Measurements from ENCODE around the gene BTG1. TPM values are rescaled to one million over a fixed set of nuclear protein-coding genes. Genes with fewer than 3 reads are reported as not detected.

The BTG1 gene
- total and polyA plus RNA-seq, 2 of the 4 experiments (the other 2 are of a cell fraction), result 3.8 to 33.5 TPM

GRCh38 chr12:92175961-92176360, 30.3 kb upstream of the BTG1 start:
- dilution Hi-C loops (cut with HindIII; ENCODE audit: low sequenced_read_pairs, unreplicated experiment), result no loop called here
- BruUV-seq (replicated peaks), result no TSS peak
- Histone ChIP-seq H3K27ac (ENCODE audit: insufficient read depth, low read length) (no peak overlapping the region), H3K14ac (replicated peaks; ENCODE audit: low read depth, low read length) (no peak overlapping the region), H2AK5ac (ENCODE audit: low read depth, low read length) (no peak overlapping the region), H3K18ac (ENCODE audit: low read depth, low read length) (no peak overlapping the region), H3K9ac (ENCODE audit: low read depth, low read length) (no peak overlapping the region), H4K8ac (ENCODE audit: low read depth in 2 of 2, low read length in 2 of 2) (no peak overlapping the region), H2AFZ (replicated peaks; ENCODE audit: low read length, poor library complexity) (no peak overlapping the region), H3K9me3 (ENCODE audit: control insufficient read depth, insufficient read depth, low read length) (no peaks in the 10 kb centered on the region), H3K9me1 (ENCODE audit: insufficient read depth, low read length) (no peaks in the 10 kb centered on the region), H4K91ac (ENCODE audit: insufficient read depth, low read depth, low read length) (no peak overlapping the region), H3K4me1 (ENCODE audit: control insufficient read depth, insufficient read depth, low read length) (no peaks in the 10 kb centered on the region), H3K79me1 (ENCODE audit: low read depth in 1 of 2, low read length in 2 of 2) (no peaks in the 10 kb centered on the region), H3K56ac (ENCODE audit: extremely low read depth, insufficient read depth, low read length) (no peak overlapping the region), H2BK5ac (ENCODE audit: low read depth, low read length, poor library complexity, severe bottlenecking) (no peak overlapping the region), H4K20me1 (ENCODE audit: insufficient read depth, low read length) (no peaks in the 10 kb centered on the region), H3K4ac (ENCODE audit: low read depth, low read length) (no peak overlapping the region), H3K4me2 (ENCODE audit: low read depth, low read length) (no peak overlapping the region), H2BK120ac (ENCODE audit: low read depth, low read length) (no peak overlapping the region), H2BK15ac (ENCODE audit: low read depth, low read length) (no peak overlapping the region), H2AK9ac (replicated peaks; ENCODE audit: low read depth, low read length, poor library complexity) (no peak overlapping the region), H2BK20ac (ENCODE audit: low read depth, low read length) (no peak overlapping the region), H3K27me3 (ENCODE audit: control insufficient read depth, insufficient read depth, low read length) (peaks cover 3% of the 10 kb centered on the region; the same call in 1 of the 2 replicates), H3K4me3 (ENCODE audit: insufficient read depth, low read depth, low read length) (no peak overlapping the region), H3K36me3 (ENCODE audit: control insufficient read depth, insufficient read depth, low read length) (no peaks in the 10 kb centered on the region), H3K23ac (ENCODE audit: low read depth, low read length) (no peak overlapping the region), H4K5ac (ENCODE audit: low read depth, low read length) (no peak overlapping the region)
- in situ Hi-C loops (cut with MboI; ENCODE audit: low sequenced_read_pairs), result no loop called here
- POLR2A ChIA-PET (ENCODE audit: unreplicated experiment), result no interaction called here
- TF ChIP-seq MXI1 (IDR thresholded peaks at IDR 0.05; ENCODE audit: borderline replicate concordance, low read depth, low read length), result no peak
- no peak for TF ChIP-seq CTCF (conservative IDR thresholded peaks at IDR 0.05; ENCODE audit: low read depth, low read length)
- TF ChIP-seq RFX5 (IDR thresholded peaks at IDR 0.05; ENCODE audit: low read depth, low read length), result no peak
- TF ChIP-seq POLR2A (IDR thresholded peaks at IDR 0.05; ENCODE audit: low read depth, low read length), result no peak
- TF ChIP-seq ELK1 (IDR thresholded peaks at IDR 0.05; ENCODE audit: borderline replicate concordance, low read depth, low read length), result no peak
- no peak for TF ChIP-seq SMC3 (IDR thresholded peaks at IDR 0.05; ENCODE audit: low read depth, low read length)
- TF ChIP-seq CHD1 (IDR thresholded peaks at IDR 0.05; ENCODE audit: low read depth, low read length), result no peak
- no peak for DNase-seq
- intact Hi-C loops (cut with micrococcal nuclease), result no loop called here
- no CpG with 5 or more reads among the region's 3 CpGs for WGBS, 2 experiments (ENCODE audit: extremely low coverage in 2 of 2, insufficient read length in 1 of 2)
- CTCF ChIA-PET, result no interaction called here
- no peak for ATAC-seq (ENCODE audit: low read depth)
